Gastrocnemius medialis (tissue), 4 donors: ENCODE measurements around the gene TFPI. TPM values are rescaled to one million over a fixed set of nuclear protein-coding genes. Genes with fewer than 3 reads are reported as not detected.

Experiments used
- ATAC-seq, 2 donors: fragments of 150-250 bp; one replicate each; pipeline ENCODE4 v1.9.1; 2016
- DNase-seq, 2 donors: peaks; one replicate each; pipeline ENCODE4 v3.0.0-alpha.2; 2019
- H3K27ac ChIP-seq, 4 donors: fragments of 200-600 bp; sonication (generic); 1 replicate in 1 of 4; 2 replicates in 3 of 4; pipeline ENCODE4 v1.5.1; 2016 to 2018; ENCODE audit warnings: mild to moderate bottlenecking in 2 of 4, moderate library complexity in 1 of 4
- H3K27me3 ChIP-seq, 3 donors: fragments of 200-600 bp; sonication (generic) in 2 of 3; 1 replicate in 1 of 3; 2 replicates in 2 of 3; pipeline versions ENCODE4 v1.5.1 to v1.6.0; 2016 to 2019; ENCODE audit warnings: mild to moderate bottlenecking in 1 of 3, moderate library complexity in 1 of 3
- H3K36me3 ChIP-seq, 2 donors: fragments of 200-600 bp; sonication (generic) in 1 of 2; one replicate each; pipeline ENCODE4 v1.5.1; 2017 to 2018
- H3K4me1 ChIP-seq, 2 donors: fragments of 200-600 bp; sonication (generic) in 1 of 2; one replicate each; pipeline ENCODE4 v1.5.1; 2016 to 2017; ENCODE audit warnings: mild to moderate bottlenecking in 2 of 2
- H3K4me3 ChIP-seq, 4 donors: fragments of 200-600 bp; sonication (generic) in 3 of 4; 1 replicate in 1 of 4; 2 replicates in 3 of 4; pipeline ENCODE4 v1.5.1; 2016 to 2019; ENCODE audit warnings: mild to moderate bottlenecking in 2 of 4
- H3K9me3 ChIP-seq, 3 donors: fragments of 200-600 bp; sonication (generic) in 2 of 3; 1 replicate in 1 of 3; 2 replicates in 2 of 3; pipeline ENCODE4 v1.5.1; 2016 to 2019
- CTCF ChIP-seq, 5 experiments: fragments of 450-650 bp in 3 of 5; fragments of 200-600 bp in 2 of 5; sonication (generic) in 2 of 5; IDR thresholded peaks in 4 of 5; conservative IDR thresholded peaks in 1 of 5; 1 replicate in 4 of 5; 2 replicates in 1 of 5; pipeline ENCODE4 v1.5.1; 2016 to 2019; ENCODE audit warnings: antibody characterized with exemption in 5 of 5, mild to moderate bottlenecking in 3 of 5, moderate library complexity in 3 of 5
- POLR2A ChIP-seq, 2 donors: fragments of 450-650 bp; IDR thresholded peaks; one replicate each; pipeline ENCODE4 v1.6.1; 2017; ENCODE audit warnings: antibody characterized with exemption in 2 of 2, mild to moderate bottlenecking in 2 of 2, moderate library complexity in 2 of 2
- in situ Hi-C, 4 donors: fragments of 200-750 bp; cut with MboI; loops; one replicate each; pipeline versions ENCODE4 v1.15.0 to v1.8.0; 2017; ENCODE audit warnings: low sequenced_read_pairs in 4 of 4
- intact Hi-C: fragments of 100-400 bp; cut with DNase I; formaldehyde crosslinking; loops from one replicate; pipeline ENCODE4 v1.15.1; 2023; ENCODE audit warnings: low total_unique reads
- total RNA-seq, 4 donors: library from RNA; depleted of rRNA; stranded (reverse); fragments of >200 nt; gene quantifications; one replicate each; pipeline versions ENCODE4 v1.1.0 to v1.2.3, GENCODE V29; 2016

Gene TFPI
- total RNA-seq, 4 donors from 2014 or later, result 30.7 to 91.5 (median 54.7) TPM

DNA sequence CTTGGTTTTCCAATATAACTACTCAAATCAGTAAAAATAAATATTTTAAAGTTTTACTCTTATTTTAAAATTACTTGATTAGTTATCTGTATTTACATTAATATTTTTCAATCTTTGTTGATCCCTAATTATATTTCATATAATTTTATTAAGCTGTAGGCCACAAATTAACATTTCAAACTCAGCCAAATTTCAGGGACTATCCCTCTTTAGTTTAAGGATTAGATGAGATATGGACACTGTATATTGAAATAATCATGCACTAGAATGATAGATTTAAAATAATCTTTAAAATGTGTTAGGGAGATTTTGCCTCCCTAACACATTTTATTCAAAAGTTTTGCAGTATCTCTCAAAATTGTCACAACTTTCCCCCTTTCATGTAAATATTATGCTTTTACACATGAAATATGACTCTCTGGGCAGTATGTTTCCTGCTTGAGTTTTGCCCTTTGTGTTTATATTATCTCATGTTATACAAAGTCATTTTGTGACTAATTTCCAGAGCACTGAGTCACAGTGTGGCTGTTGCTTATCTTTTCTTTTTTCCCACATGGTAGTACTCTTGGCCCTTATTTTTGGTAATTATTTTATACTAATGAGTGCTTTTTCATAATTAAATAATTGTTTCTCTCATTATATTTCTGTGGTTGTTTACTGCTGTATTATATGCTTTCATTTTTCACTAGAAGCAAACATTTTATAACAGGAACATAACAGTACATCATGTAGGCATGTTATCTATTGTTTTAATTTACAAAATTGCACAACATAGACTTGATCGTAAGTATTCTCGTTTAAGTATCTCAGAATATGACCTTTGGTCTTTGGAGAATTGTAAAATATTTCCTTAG, 1.2 kb downstream of the TFPI start:
- TF ChIP-seq CTCF (IDR thresholded peaks at IDR 0.05 in 4 of 5, conservative IDR thresholded peaks at IDR 0.05 in 1 of 5) (no peak), POLR2A (IDR thresholded peaks at IDR 0.05) (no peak)
- Histone ChIP-seq H3K27me3 (no peaks in the 10 kb centered on the region), H3K9me3 (no peaks in the 10 kb centered on the region), H3K27ac (peak overlapping the region; percentile 71 to 85 (median 78)), H3K4me1 (peaks cover 0 to 12% of the 10 kb centered on the region in 2 donors), H3K36me3 (no peaks in the 10 kb centered on the region), H3K4me3 (peak overlapping the region; percentile 51 to 73 (median 60))
- in situ Hi-C loops (no loop called here), intact Hi-C loops (no loop called here)
- ATAC-seq (no peak), DNase-seq (no peak)

DNA sequence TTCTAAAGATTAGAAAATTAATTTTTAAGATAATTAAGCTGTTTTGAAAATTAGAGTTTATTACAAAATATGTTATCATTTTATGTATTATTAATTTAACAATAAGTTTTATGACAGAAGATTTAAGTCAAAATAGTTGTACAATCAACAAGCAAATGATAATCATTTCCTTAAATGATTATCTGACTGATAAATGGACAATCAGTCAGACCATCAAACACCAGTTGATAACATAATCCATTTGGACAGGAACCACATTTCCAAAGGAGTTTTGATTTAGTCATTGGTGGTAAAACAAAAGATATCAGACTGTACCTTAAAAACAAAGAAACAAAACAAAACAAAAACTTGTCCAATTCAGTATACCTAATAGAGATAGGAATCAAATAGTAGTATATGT, 1.9 kb downstream of the TFPI start:
- H3K27ac ChIP-seq, result peak overlapping the region; percentile 71 to 85 (median 78)
- intact Hi-C loops, result no loop called here

GRCh38 chr2:187550857-187551256, 3.4 kb downstream of the TFPI start:
- Histone ChIP-seq H3K4me3 (peak overlapping the region; percentile 1 to 73 (median 57)), H3K36me3 (no peaks in the 10 kb centered on the region), H3K27me3 (no peaks in the 10 kb centered on the region), H3K9me3 (no peaks in the 10 kb centered on the region), H3K27ac (peak overlapping the region; percentile 71 to 85 (median 78)), H3K4me1 (peaks cover 0 to 25% of the 10 kb centered on the region in 2 donors)
- intact Hi-C loops, result no loop called here
- TF ChIP-seq POLR2A (IDR thresholded peaks at IDR 0.05) (no peak), CTCF (IDR thresholded peaks at IDR 0.05 in 4 of 5, conservative IDR thresholded peaks at IDR 0.05 in 1 of 5) (no peak)
- ATAC-seq (no peak), DNase-seq (no peak)
- in situ Hi-C loops, result no loop called here

More for the DNA sequence above, 1.9 kb downstream of the TFPI start:
- peaks cover 0 to 18% of the 10 kb centered on the region in 2 donors for H3K4me1 ChIP-seq
- no peak for ATAC-seq
- H3K27me3 ChIP-seq, result no peaks in the 10 kb centered on the region
- in situ Hi-C loops, result no loop called here
- no peaks in the 10 kb centered on the region for H3K36me3 ChIP-seq
- no peaks in the 10 kb centered on the region for H3K9me3 ChIP-seq
- TF ChIP-seq POLR2A (IDR thresholded peaks at IDR 0.05), result no peak
- no peak for TF ChIP-seq CTCF (IDR thresholded peaks at IDR 0.05 in 4 of 5, conservative IDR thresholded peaks at IDR 0.05 in 1 of 5)
- DNase-seq, result no peak
- peak overlapping the region; percentile 6 to 73 (median 57) for H3K4me3 ChIP-seq

DNA sequence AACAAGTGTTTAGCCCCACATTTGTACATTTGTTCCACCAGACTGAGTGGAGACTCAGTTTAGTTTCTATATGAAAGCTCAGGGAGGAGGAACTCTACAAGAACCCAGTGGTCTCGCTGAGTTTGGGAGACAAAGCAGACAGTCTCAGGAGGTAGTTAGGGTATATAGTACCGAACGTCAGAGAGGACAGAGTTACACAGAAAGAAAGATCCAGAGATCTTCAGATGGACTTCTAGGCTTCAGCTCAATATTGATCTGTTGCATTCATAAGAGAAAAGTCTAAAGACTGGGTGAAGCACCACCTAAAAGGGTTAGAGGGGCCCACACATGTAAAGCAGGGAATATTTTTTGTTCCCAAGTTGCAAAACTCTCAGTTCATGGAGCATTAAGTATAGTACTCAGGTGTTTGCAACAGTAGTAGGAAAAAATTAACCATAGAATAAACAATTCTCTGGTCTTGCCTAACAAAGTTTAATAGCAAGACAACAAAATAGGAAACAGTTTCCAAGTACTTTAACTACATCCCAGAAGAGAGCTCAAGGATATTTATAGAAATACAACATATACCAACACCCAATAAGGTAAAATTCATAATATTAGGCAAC, 4.2 kb downstream of the TFPI start:
- ATAC-seq (no peak), DNase-seq (no peak)
- no peaks in the 10 kb centered on the region for H3K9me3 ChIP-seq
- no peaks in the 10 kb centered on the region for H3K27me3 ChIP-seq
- no peak for TF ChIP-seq CTCF (IDR thresholded peaks at IDR 0.05 in 4 of 5, conservative IDR thresholded peaks at IDR 0.05 in 1 of 5)
- TF ChIP-seq POLR2A (IDR thresholded peaks at IDR 0.05), result no peak
- intact Hi-C loops, result no loop called here
- peak overlapping the region; percentile 17 to 73 (median 57) for H3K4me3 ChIP-seq
- H3K4me1 ChIP-seq, result peaks cover under 1 to 25% of the 10 kb centered on the region in 2 donors
- no peaks in the 10 kb centered on the region for H3K36me3 ChIP-seq
- H3K27ac ChIP-seq, result peak overlapping the region; percentile 71 to 85 (median 78)
- in situ Hi-C loops, result loop anchor here in 1 of 4 donors (25.0 kb wide), 1 partner anchor 1437 kb away; no protein-coding TSS in a partner anchor
